HepG2 (cell line): ENCODE data around the gene PTCD1. TPM values are rescaled to one million over a fixed set of nuclear protein-coding genes. Genes with fewer than 3 reads are reported as not detected.

Experiments used
- AKNA ChIP-seq: sonication (generic); formaldehyde crosslinking; IDR thresholded peaks from 2 replicates; pipeline ENCODE4 v1.4.0; 2020; ENCODE audit warnings: missing genetic modification reagents, borderline replicate concordance
- ERF ChIP-seq: IDR thresholded peaks from 2 replicates; pipeline ENCODE4 v1.6.1; 2018; ENCODE audit warnings: missing biosample characterization, missing genetic modification reagents
- GFI1 ChIP-seq: sonication (generic); formaldehyde crosslinking; IDR thresholded peaks from 2 replicates; pipeline ENCODE4 v1.5.0; 2020; ENCODE audit warnings: missing genetic modification reagents, mild to moderate bottlenecking, borderline replicate concordance
- HDAC2 ChIP-seq: sonication (generic); formaldehyde crosslinking; IDR thresholded peaks from 2 replicates; pipeline ENCODE4 v1.4.0; 2020; ENCODE audit warnings: missing genetic modification reagents
- HNRNPL ChIP-seq: fragments of 200-400 bp; formaldehyde crosslinking; IDR thresholded peaks from 2 replicates; pipeline ENCODE4 v1.6.1; 2017; ENCODE audit warnings: mild to moderate bottlenecking, low read depth, low read length
- PAF1 ChIP-seq: IDR thresholded peaks from 2 replicates; pipeline ENCODE4 v1.6.1; 2016; ENCODE audit warnings: missing genetic modification reagents, missing compliant biosample characterization
- PAWR ChIP-seq: sonication (generic); formaldehyde crosslinking; IDR thresholded peaks from 2 replicates; pipeline ENCODE4 v1.4.0; 2020; ENCODE audit warnings: missing genetic modification reagents, mild to moderate bottlenecking, borderline replicate concordance
- SAP130 ChIP-seq: IDR thresholded peaks from 2 replicates; pipeline ENCODE4 v1.6.1; 2016; ENCODE audit warnings: low read depth
- SMAD9 ChIP-seq: sonication (generic); formaldehyde crosslinking; IDR thresholded peaks from 2 replicates; pipeline ENCODE4 v1.5.1; 2020; ENCODE audit warnings: mild to moderate bottlenecking, missing genetic modification reagents
- SRF ChIP-seq: IDR thresholded peaks from 2 replicates; pipeline ENCODE4 v1.6.1; 2011; ENCODE audit warnings: mild to moderate bottlenecking, low read depth, low read length, moderate library complexity
- SRSF1 ChIP-seq: fragments of 200-400 bp; formaldehyde crosslinking; optimal IDR thresholded peaks from 2 replicates; pipeline ENCODE3; 2017; ENCODE audit warnings: mild to moderate bottlenecking, low read depth, low read length, moderate library complexity
- SSRP1 ChIP-seq: IDR thresholded peaks from 2 replicates; pipeline ENCODE4 v1.6.1; 2016; ENCODE audit warnings: control low read depth
- TFDP1 ChIP-seq: IDR thresholded peaks from 2 replicates; pipeline ENCODE4 v1.6.1; 2016; ENCODE audit warnings: missing compliant biosample characterization, missing genetic modification reagents, borderline replicate concordance
- ZIK1 ChIP-seq: sonication (generic); formaldehyde crosslinking; IDR thresholded peaks from 2 replicates; pipeline ENCODE4 v1.5.0; 2020; ENCODE audit warnings: mild to moderate bottlenecking, low read depth, missing genetic modification reagents, borderline replicate concordance
- ZNF280D ChIP-seq: sonication (generic); formaldehyde crosslinking; IDR thresholded peaks from 2 replicates; pipeline ENCODE4 v1.5.1; 2020; ENCODE audit warnings: mild to moderate bottlenecking, missing genetic modification reagents
- ZNF550 ChIP-seq: sonication (generic); formaldehyde crosslinking; IDR thresholded peaks from 2 replicates; pipeline ENCODE4 v1.4.0; 2020; ENCODE audit warnings: mild to moderate bottlenecking, missing genetic modification reagents, borderline replicate concordance
- ZNF556 ChIP-seq: sonication (generic); formaldehyde crosslinking; IDR thresholded peaks from 2 replicates; pipeline ENCODE4 v1.4.0; 2020; ENCODE audit warnings: mild to moderate bottlenecking, missing genetic modification reagents, borderline replicate concordance
- ZNF558 ChIP-seq: sonication (generic); formaldehyde crosslinking; IDR thresholded peaks from 2 replicates; pipeline ENCODE4 v1.9.0; 2022; ENCODE audit warnings: mild to moderate bottlenecking, missing genetic modification reagents, borderline replicate concordance
- ZNF703 ChIP-seq: sonication (generic); formaldehyde crosslinking; IDR thresholded peaks from 2 replicates; pipeline ENCODE4 v1.5.1; 2020; ENCODE audit warnings: missing genetic modification reagents, mild to moderate bottlenecking, moderate library complexity, borderline replicate concordance
- ZNF850 ChIP-seq: sonication (generic); formaldehyde crosslinking; conservative IDR thresholded peaks from 2 replicates; pipeline ENCODE4 v1.9.0; 2021; ENCODE audit warnings: mild to moderate bottlenecking, missing genetic modification reagents
- polyA plus RNA-seq, 8 experiments: library from polyadenylated mRNA; depleted of rRNA in 3 of 8; stranded (reverse) in 7 of 8; unstranded in 1 of 8; fragments of >200 nt; fragmentation: Illumina TruSeq in 4 of 8; extraction: Trizol in 4 of 8; gene quantifications; 2 replicates each; pipeline versions ENCODE4 v1.2.1 to v1.2.3, GENCODE V29; 2011 to 2016; ENCODE audit warnings: low read depth in 4 of 8, missing spikeins in 1 of 8, mixed read lengths in 1 of 8; ENCODE audit not compliant: insufficient read depth in 1 of 8
- total RNA-seq, 5 experiments: library from RNA; depleted of rRNA; stranded (reverse); fragments of >200 nt; fragmentation: Illumina TruSeq; extraction: Trizol; gene quantifications; 2 replicates each; pipeline ENCODE4 v1.2.3, GENCODE V29; 2016; ENCODE audit warnings: low read depth in 1 of 5

The PTCD1 gene
- total and polyA plus RNA-seq, 2 of the 13 experiments (the other 11 are each of a cell fraction or from before 2014, with no cell fraction given), result 3.0 to 8.4 TPM

GRCh38 chr7:99438573-99439480, at the start of gene PTCD1, which contains the start of gene CPSF4 (continued):
- TF ChIP-seq SRSF1 (peak; percentile 90), HDAC2 (CRISPR knock-in tag) (peak; percentile 72; the same call in 1 of the 2 replicates), SAP130 (CRISPR knock-in tag) (peak; percentile 93), ZNF703 (CRISPR knock-in tag) (no peak), TFDP1 (CRISPR knock-in tag) (peak; percentile 91), AKNA (CRISPR knock-in tag) (no peak), ZNF850 (CRISPR knock-in tag) (no peak; the same call in 1 of the 2 replicates), SRF (peak; percentile 97), HNRNPL (no peak), PAF1 (CRISPR knock-in tag) (no peak), SMAD9 (CRISPR knock-in tag) (no peak), SSRP1 (CRISPR knock-in tag) (0 out of 2 replicates have a peak, but pooled peaks have one; percentile 51), ERF (peak; percentile 93), ZNF558 (CRISPR knock-in tag) (no peak), PAWR (CRISPR knock-in tag) (no peak), ZNF550 (CRISPR knock-in tag) (no peak), ZNF556 (CRISPR knock-in tag) (peak; percentile 90), ZNF280D (CRISPR knock-in tag) (no peak), ZIK1 (CRISPR knock-in tag) (peak; percentile 86), GFI1 (CRISPR knock-in tag) (peak; percentile 80; the same call in 1 of the 2 replicates)
